ENCODE results near the gene NLRP5. TPM values are rescaled to one million over a fixed set of nuclear protein-coding genes. Genes with fewer than 3 reads are reported as not detected.
A peak's percentile ranks its signal among the peaks of the same experiment; 100 is the strongest.
"Not testable (repeated sequence)": the region's sequence is repeated elsewhere in the genome, so short reads cannot be mapped to it uniquely, and the experiment has no call there.

NLRP5 gene
- total RNA-seq, 2 donors from 2014 or later: not detected

GRCh38 chr19:56092685-56093631, 106.4 kb downstream of the NLRP5 start:
- DNase-seq (peak; percentile 12), ATAC-seq (no peak)
- intact Hi-C loops (cut with DNase I): no loop called here

- ATAC-seq: no peak
- DNase-seq: no peak
- intact Hi-C loops (cut with DNase I): no loop called here
Measured at GRCh38 chr19:56094449-56094848, 107.9 kb downstream of the NLRP5 start.

- ATAC-seq: peak; percentile 19 to 41
- peak; percentile 52 for DNase-seq
- intact Hi-C loops (cut with DNase I): no loop called here
Measured at GRCh38 chr19:56096665-56097064, 110.1 kb downstream of the NLRP5 start.

- intact Hi-C loops (cut with DNase I): no loop called here
- no peak for DNase-seq
- no peak for ATAC-seq
Measured at GRCh38 chr19:56097306-56097705, 110.7 kb downstream of the NLRP5 start.

GRCh38 chr19:56097776-56098175, 111.2 kb downstream of the NLRP5 start:
- ATAC-seq: no peak
- no peak for DNase-seq
- intact Hi-C loops (cut with DNase I): no loop called here

GRCh38 chr19:56098237-56098636, 111.7 kb downstream of the NLRP5 start:
- ATAC-seq; intact Hi-C loops (cut with DNase I); DNase-seq: not testable (repeated sequence)

- ATAC-seq (no peak), DNase-seq (no peak)
- intact Hi-C loops (cut with DNase I): no loop called here
Measured at GRCh38 chr19:56098731-56099568, 112.4 kb downstream of the NLRP5 start.

- DNase-seq: no peak
- no peak for ATAC-seq
- intact Hi-C loops (cut with DNase I): no loop called here
Measured at GRCh38 chr19:56099638-56100539, 113.3 kb downstream of the NLRP5 start.

- ATAC-seq (no peak), DNase-seq (no peak)
- intact Hi-C loops (cut with DNase I): no loop called here
Measured at GRCh38 chr19:56101095-56101494, 114.5 kb downstream of the NLRP5 start.

- DNase-seq: no peak
Measured at GRCh38 chr19:56101746-56102535, 115.4 kb downstream of the NLRP5 start.

GRCh38 chr19:56103027-56103614, 116.5 kb downstream of the NLRP5 start:
- intact Hi-C loops (cut with DNase I): no loop called here
- no peak for DNase-seq
- ATAC-seq: no peak

More at GRCh38 chr19:56101746-56102535, 115.4 kb downstream of the NLRP5 start:
- intact Hi-C loops (cut with DNase I): no loop called here
- no peak for ATAC-seq

- ATAC-seq: no peak
- intact Hi-C loops (cut with DNase I): no loop called here
- no peak for DNase-seq
Measured at GRCh38 chr19:56104423-56104822, 117.8 kb downstream of the NLRP5 start.

GRCh38 chr19:56105090-56105701, 118.6 kb downstream of the NLRP5 start:
- intact Hi-C loops (cut with DNase I): no loop called here
- DNase-seq: peak; percentile 74
- peak; percentile 48 to 73 for ATAC-seq

- intact Hi-C loops (cut with DNase I); DNase-seq; ATAC-seq: not testable (repeated sequence)
Measured at GRCh38 chr19:56105831-56106396, 119.3 kb downstream of the NLRP5 start.

GRCh38 chr19:56106397-56106849, 119.8 kb downstream of the NLRP5 start:
- no peak for ATAC-seq
- DNase-seq: no peak
- intact Hi-C loops (cut with DNase I): no loop called here

GRCh38 chr19:56106993-56107392, 120.4 kb downstream of the NLRP5 start:
- DNase-seq: no peak
- no peak for ATAC-seq
- intact Hi-C loops (cut with DNase I): no loop called here
